Keratinocyte (primary cell): ENCODE data around the gene TDRD9.

Source experiments
- EZH2 ChIP-seq: IDR thresholded peaks from one replicate; pipeline ENCODE4 v1.6.1; 2012; ENCODE audit warnings: inconsistent platforms, mild to moderate bottlenecking, low read length, moderate library complexity
- TF ChIP-seq, protein P1 (sequence below), 3 experiments: IDR thresholded peaks in 1 of 3; conservative IDR thresholded peaks in 1 of 3; optimal IDR thresholded peaks in 1 of 3; 2 replicates in 2 of 3; 3 replicates in 1 of 3; pipeline versions ENCODE3 to v1.5.1; 2011; ENCODE audit warnings: low read length in 3 of 3, mild to moderate bottlenecking in 3 of 3, moderate library complexity in 2 of 3, control low read depth in 1 of 3, inconsistent platforms in 1 of 3; ENCODE audit not compliant: insufficient read depth in 2 of 3; ENCODE audit errors: extremely low read depth in 1 of 3

DNA sequence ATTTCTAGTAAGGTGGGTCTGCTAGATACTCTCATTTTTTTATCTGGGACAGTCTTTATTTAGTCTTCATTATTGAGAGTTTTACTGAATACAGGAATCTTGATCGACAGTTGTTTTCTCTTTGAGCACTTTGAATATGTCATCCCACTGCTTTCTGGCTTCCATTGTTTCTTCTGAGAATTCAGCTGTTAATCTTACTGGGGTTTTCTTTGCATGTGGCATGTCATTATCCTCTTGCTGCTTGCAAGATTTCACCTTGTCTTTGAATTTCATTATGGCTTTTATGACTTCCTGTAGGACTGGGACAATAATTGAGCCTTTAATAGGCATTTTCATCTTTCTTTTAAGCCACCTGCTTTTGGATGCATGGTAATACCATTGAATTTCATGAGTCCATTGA lies 60.8 kb downstream of the TDRD9 start:
- TF ChIP-seq, protein P1, sequence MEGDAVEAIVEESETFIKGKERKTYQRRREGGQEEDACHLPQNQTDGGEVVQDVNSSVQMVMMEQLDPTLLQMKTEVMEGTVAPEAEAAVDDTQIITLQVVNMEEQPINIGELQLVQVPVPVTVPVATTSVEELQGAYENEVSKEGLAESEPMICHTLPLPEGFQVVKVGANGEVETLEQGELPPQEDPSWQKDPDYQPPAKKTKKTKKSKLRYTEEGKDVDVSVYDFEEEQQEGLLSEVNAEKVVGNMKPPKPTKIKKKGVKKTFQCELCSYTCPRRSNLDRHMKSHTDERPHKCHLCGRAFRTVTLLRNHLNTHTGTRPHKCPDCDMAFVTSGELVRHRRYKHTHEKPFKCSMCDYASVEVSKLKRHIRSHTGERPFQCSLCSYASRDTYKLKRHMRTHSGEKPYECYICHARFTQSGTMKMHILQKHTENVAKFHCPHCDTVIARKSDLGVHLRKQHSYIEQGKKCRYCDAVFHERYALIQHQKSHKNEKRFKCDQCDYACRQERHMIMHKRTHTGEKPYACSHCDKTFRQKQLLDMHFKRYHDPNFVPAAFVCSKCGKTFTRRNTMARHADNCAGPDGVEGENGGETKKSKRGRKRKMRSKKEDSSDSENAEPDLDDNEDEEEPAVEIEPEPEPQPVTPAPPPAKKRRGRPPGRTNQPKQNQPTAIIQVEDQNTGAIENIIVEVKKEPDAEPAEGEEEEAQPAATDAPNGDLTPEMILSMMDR (optimal IDR thresholded peaks at IDR 0.05 in 1 of 3, IDR thresholded peaks at IDR 0.05 in 1 of 3, conservative IDR thresholded peaks at IDR 0.05 in 1 of 3; ENCODE audit: extremely low read depth in 1 of 3, insufficient read depth in 2 of 3, low read length in 3 of 3), result no peak
- TF ChIP-seq EZH2, result no peak
